ENCODE measurements around the gene ITPA. TPM values are rescaled to one million over a fixed set of nuclear protein-coding genes. Genes with fewer than 3 reads are reported as not detected.

Gene ITPA
- total and polyA plus RNA-seq, 2 donors (not counting 3 experiments of a cell fraction or from before 2014, with no cell fraction given) = 43.2 to 65.0 TPM

DNA sequence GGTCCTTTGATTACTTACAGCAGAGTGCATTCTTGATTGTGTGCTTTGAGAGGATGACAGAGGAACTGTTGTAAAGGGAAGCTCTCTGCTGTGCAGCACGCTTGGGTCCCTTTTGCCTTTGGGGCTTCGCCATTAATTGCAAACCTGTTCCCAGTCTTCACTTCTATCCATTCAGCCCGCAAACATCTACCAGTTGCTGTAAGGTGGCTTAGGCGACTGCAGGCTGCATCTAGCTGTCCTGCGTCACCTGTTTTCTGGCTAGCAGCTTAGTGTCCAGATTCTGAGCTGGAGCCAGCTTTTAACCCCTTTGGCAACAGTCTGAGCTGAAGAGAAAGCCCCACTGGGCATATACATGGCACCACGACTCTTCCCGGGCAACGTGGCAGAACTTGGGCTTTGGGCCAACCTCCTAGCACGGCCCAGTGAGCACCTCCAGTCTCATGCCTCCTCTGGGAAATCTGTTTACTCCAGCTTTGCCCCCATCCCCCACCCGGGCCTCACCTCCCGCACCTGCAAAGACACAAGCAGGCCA is 47.2 kb upstream of the ITPA start:
- CTCF ChIA-PET = interaction anchor here (0.6 kb wide), 1 partner anchor 57 kb away, joined by 3 read pairs; no protein-coding TSS in a partner anchor
- DNase-seq (ENCODE audit: low read depth, low spot score) (no peak), FAIRE-seq (no peak)
- Histone ChIP-seq H3K9me3 (replicated peaks; ENCODE audit: control insufficient read depth, insufficient read depth, low read length) (no peaks in the 10 kb centered on the region), H3K4me2 (ENCODE audit: insufficient read depth, low read length) (no peak overlapping the region), H4K20me1 (replicated peaks; ENCODE audit: control insufficient read depth, extremely low read depth, insufficient read depth, low read length) (no peaks in the 10 kb centered on the region), H3K36me3 (ENCODE audit: control insufficient read depth in 2 of 2, extremely low read depth in 1 of 2, insufficient read depth in 2 of 2, low read length in 2 of 2) (no peaks in the 10 kb centered on the region), H3K4me1 (ENCODE audit: control insufficient read depth, extremely low read depth, insufficient read depth, low read length) (peaks cover 14% of the 10 kb centered on the region), H3K79me2 (ENCODE audit: control insufficient read depth, insufficient read depth, low read length) (peaks cover 25% of the 10 kb centered on the region), H3K9ac (replicated peaks; ENCODE audit: extremely low read depth, insufficient read depth, low read length) (no peak overlapping the region), H3K4me3 (replicated peaks in 1 of 3; ENCODE audit: insufficient read depth in 1 of 3, low read depth in 1 of 3, low read length in 3 of 3) (no peak overlapping the region), H2AFZ (ENCODE audit: low read depth, low read length) (no peak overlapping the region), H3K27ac (ENCODE audit: insufficient read depth, low read depth, low read length) (no peak overlapping the region), H3K27me3 (ENCODE audit: control insufficient read depth in 2 of 2, insufficient read depth in 2 of 2, low read length in 2 of 2) (peaks cover 0 to under 1% of the 10 kb centered on the region in 2 experiments), H3K9me1 (replicated peaks; ENCODE audit: control insufficient read depth, extremely low read depth, insufficient read depth, low read length) (no peaks in the 10 kb centered on the region)
- POLR2A ChIA-PET = interaction anchor here (0.5 kb wide), 1 partner anchor 69 kb away, joined by 3 read pairs; no protein-coding TSS in a partner anchor
- BruUV-seq (replicated peaks) = no TSS peak
- intact Hi-C loops (cut with micrococcal nuclease) = no loop called here
- no peak for TF ChIP-seq MYC (IDR thresholded peaks at IDR 0.05; ENCODE audit: low read depth, low read length)
- no peak for TF ChIP-seq FOS (IDR thresholded peaks at IDR 0.05; ENCODE audit: borderline replicate concordance, insufficient read depth, low read length)
- no peak for TF ChIP-seq JUN (IDR thresholded peaks at IDR 0.05; ENCODE audit: borderline replicate concordance, insufficient read depth, insufficient read length, low read depth)
- TF ChIP-seq GATA2 (IDR thresholded peaks at IDR 0.05; ENCODE audit: insufficient read depth, insufficient read length, low read depth, low read length) = no peak
- dilution Hi-C loops (cut with MboI; ENCODE audit: extremely low pct_ligation_motif_present, low sequenced_read_pairs) = no loop called here

DNA sequence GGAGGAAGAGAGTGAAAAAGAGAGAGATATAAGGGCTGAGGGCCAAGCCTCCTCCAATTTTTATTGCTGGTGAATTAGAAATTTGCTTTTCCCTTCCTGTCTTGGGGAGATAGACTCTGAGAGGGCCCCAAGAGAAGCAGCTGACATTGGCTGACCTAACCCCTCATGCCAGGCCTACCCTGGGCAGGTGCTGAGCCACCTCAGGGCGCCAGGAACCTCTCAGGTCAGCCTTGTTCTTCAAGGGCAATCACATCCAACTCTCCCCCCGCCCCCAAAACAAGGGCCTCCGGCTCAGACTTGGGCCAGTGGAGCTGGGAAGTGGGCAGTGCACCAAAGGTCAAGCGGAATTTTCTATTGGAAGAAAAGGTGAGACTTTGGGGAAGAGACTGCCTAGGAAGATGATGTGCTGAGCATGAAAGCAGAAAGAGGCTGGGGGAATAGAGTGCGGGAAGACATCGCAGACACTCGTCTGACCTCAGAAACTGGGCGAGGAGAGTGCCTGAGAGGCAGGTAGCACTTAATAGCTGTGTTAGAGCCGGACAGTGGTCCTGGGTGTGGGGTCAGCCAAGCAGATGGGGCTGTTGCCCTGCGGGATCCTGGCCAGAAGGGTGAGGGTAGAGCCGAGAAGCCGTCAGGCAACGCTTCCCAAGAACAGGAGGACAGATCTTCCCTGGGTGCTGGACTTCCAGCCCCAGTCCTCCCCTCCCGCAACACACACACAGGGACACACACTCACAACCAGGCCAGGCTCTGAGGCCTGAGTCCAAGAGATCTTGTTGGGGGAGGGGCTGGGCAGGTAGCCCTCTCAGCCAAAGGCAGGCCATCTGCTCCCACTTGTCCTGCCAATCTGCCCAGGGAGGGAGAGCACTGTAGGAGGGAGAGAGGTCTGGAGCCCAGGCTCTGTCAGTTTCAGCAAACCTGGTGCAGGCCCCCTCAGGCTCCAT is 45.9 kb upstream of the ITPA start:
- H3K4me1 ChIP-seq (ENCODE audit: control insufficient read depth, extremely low read depth, insufficient read depth, low read length) = peaks cover 5% of the 10 kb centered on the region
- H3K9me3 ChIP-seq (replicated peaks; ENCODE audit: control insufficient read depth, insufficient read depth, low read length) = no peaks in the 10 kb centered on the region
- ChIA-PET POLR2A (interaction anchor here (0.5 kb wide), 1 partner anchor 70 kb away, joined by 3 read pairs; no protein-coding TSS in a partner anchor), CTCF (no interaction called here)
- H3K27ac ChIP-seq (ENCODE audit: insufficient read depth, low read depth, low read length) = no peak overlapping the region
- dilution Hi-C loops (cut with MboI; ENCODE audit: extremely low pct_ligation_motif_present, low sequenced_read_pairs) = no loop called here
- no TSS peak for BruUV-seq (replicated peaks)
- H3K4me2 ChIP-seq (ENCODE audit: insufficient read depth, low read length) = no peak overlapping the region
- peaks cover 8 to 9% of the 10 kb centered on the region in 2 experiments for H3K27me3 ChIP-seq (ENCODE audit: control insufficient read depth in 2 of 2, insufficient read depth in 2 of 2, low read length in 2 of 2)
- DNase-seq (ENCODE audit: low read depth, low spot score) (no peak), FAIRE-seq (no peak)
- H3K79me2 ChIP-seq (ENCODE audit: control insufficient read depth, insufficient read depth, low read length) = peaks cover 13% of the 10 kb centered on the region
- H3K4me3 ChIP-seq (replicated peaks in 1 of 3; ENCODE audit: insufficient read depth in 1 of 3, low read depth in 1 of 3, low read length in 3 of 3) = no peak overlapping the region
- no peaks in the 10 kb centered on the region for H3K9me1 ChIP-seq (replicated peaks; ENCODE audit: control insufficient read depth, extremely low read depth, insufficient read depth, low read length)
- intact Hi-C loops (cut with micrococcal nuclease) = no loop called here
- no peaks in the 10 kb centered on the region for H4K20me1 ChIP-seq (replicated peaks; ENCODE audit: control insufficient read depth, extremely low read depth, insufficient read depth, low read length)
- no peak overlapping the region for H2AFZ ChIP-seq (ENCODE audit: low read depth, low read length)
- no peaks in the 10 kb centered on the region for H3K36me3 ChIP-seq (ENCODE audit: control insufficient read depth in 2 of 2, extremely low read depth in 1 of 2, insufficient read depth in 2 of 2, low read length in 2 of 2)
- no peak overlapping the region for H3K9ac ChIP-seq (replicated peaks; ENCODE audit: extremely low read depth, insufficient read depth, low read length)
- TF ChIP-seq MYC (IDR thresholded peaks at IDR 0.05; ENCODE audit: low read depth, low read length) = no peak
- no peak for TF ChIP-seq JUN (IDR thresholded peaks at IDR 0.05; ENCODE audit: borderline replicate concordance, insufficient read depth, insufficient read length, low read depth)
